Mesendoderm (in vitro differentiated cells): ENCODE results near the gene ITGA2B.

Source experiments
- DNase-seq: peaks from one replicate; pipeline ENCODE4 v3.0.0; 2013
- H2AK5ac ChIP-seq: 2 replicates; pipeline ENCODE4 v1.6.1; 2013; ENCODE audit warnings: low read length, inconsistent platforms
- H2BK120ac ChIP-seq: 2 replicates; pipeline ENCODE4 v1.6.1; 2013; ENCODE audit warnings: low read depth, mild to moderate bottlenecking, low read length, moderate library complexity, mixed read lengths
- H2BK15ac ChIP-seq: replicated peaks from 2 replicates; pipeline ENCODE4 v1.6.1; 2013; ENCODE audit warnings: low read depth, mild to moderate bottlenecking, moderate library complexity
- H2BK5ac ChIP-seq: 2 replicates; pipeline ENCODE4 v1.6.1; 2013; ENCODE audit warnings: low read length, inconsistent platforms
- H3K18ac ChIP-seq: 2 replicates; pipeline ENCODE4 v1.6.1; 2013; ENCODE audit warnings: mild to moderate bottlenecking, low read length, mixed read lengths
- H3K23ac ChIP-seq: one replicate; pipeline ENCODE4 v1.6.1; 2013; ENCODE audit warnings: low read length
- H3K27ac ChIP-seq: 2 replicates; pipeline ENCODE4 v1.5.1; 2013; ENCODE audit warnings: low read depth, mild to moderate bottlenecking, inconsistent platforms, low read length, moderate library complexity
- H3K27me3 ChIP-seq: 2 replicates; pipeline ENCODE4 v1.6.1; 2013; ENCODE audit warnings: low read length, control low read depth, mild to moderate bottlenecking, inconsistent platforms; ENCODE audit not compliant: insufficient read depth, poor library complexity
- H3K36me3 ChIP-seq: 2 replicates; pipeline ENCODE4 v1.6.1; 2013; ENCODE audit warnings: low read length, inconsistent platforms; ENCODE audit not compliant: control insufficient read depth, insufficient read depth
- H3K4ac ChIP-seq: one replicate; pipeline ENCODE4 v1.6.1; 2013; ENCODE audit warnings: low read depth, mild to moderate bottlenecking, low read length, moderate library complexity
- H3K4me1 ChIP-seq: 2 replicates; pipeline ENCODE4 v1.6.1; 2013; ENCODE audit warnings: low read depth, low read length, inconsistent platforms; ENCODE audit not compliant: control insufficient read depth
- H3K4me2 ChIP-seq: 2 replicates; pipeline ENCODE4 v1.6.1; 2013; ENCODE audit warnings: low read length
- H3K4me3 ChIP-seq: 2 replicates; pipeline ENCODE4 v1.5.1; 2013; ENCODE audit warnings: mild to moderate bottlenecking, low read length
- H3K56ac ChIP-seq: one replicate; pipeline ENCODE4 v1.6.1; 2013; ENCODE audit warnings: low read length
- H3K79me1 ChIP-seq: 2 replicates; pipeline ENCODE4 v1.6.1; 2013; ENCODE audit warnings: low read length, inconsistent platforms
- H3K79me2 ChIP-seq: 2 replicates; pipeline ENCODE4 v1.6.1; 2013; ENCODE audit warnings: mild to moderate bottlenecking, low read length; ENCODE audit not compliant: control insufficient read depth, insufficient read depth
- H3K9ac ChIP-seq: 2 replicates; pipeline ENCODE4 v1.6.1; 2013; ENCODE audit warnings: low read length, inconsistent platforms
- H4K5ac ChIP-seq: one replicate; pipeline ENCODE4 v1.6.1; 2013; ENCODE audit warnings: low read length
- H4K8ac ChIP-seq: one replicate; pipeline ENCODE4 v1.6.1; 2013; ENCODE audit warnings: low read depth, mild to moderate bottlenecking, control low read depth, low read length, moderate library complexity
- WGBS: extraction: QIAGEN DNeasy Blood & Tissue Kit; methylation state at CpG from one replicate; pipeline ENCODE4 v1.1.7; 2013; ENCODE audit warnings: low lambda C conversion rate, missing lambda C conversion rate; ENCODE audit not compliant: insufficient coverage; ENCODE audit errors: extremely low coverage; 5-methylcytosine and 5-hydroxymethylcytosine counted together

ITGA2B gene

DNA sequence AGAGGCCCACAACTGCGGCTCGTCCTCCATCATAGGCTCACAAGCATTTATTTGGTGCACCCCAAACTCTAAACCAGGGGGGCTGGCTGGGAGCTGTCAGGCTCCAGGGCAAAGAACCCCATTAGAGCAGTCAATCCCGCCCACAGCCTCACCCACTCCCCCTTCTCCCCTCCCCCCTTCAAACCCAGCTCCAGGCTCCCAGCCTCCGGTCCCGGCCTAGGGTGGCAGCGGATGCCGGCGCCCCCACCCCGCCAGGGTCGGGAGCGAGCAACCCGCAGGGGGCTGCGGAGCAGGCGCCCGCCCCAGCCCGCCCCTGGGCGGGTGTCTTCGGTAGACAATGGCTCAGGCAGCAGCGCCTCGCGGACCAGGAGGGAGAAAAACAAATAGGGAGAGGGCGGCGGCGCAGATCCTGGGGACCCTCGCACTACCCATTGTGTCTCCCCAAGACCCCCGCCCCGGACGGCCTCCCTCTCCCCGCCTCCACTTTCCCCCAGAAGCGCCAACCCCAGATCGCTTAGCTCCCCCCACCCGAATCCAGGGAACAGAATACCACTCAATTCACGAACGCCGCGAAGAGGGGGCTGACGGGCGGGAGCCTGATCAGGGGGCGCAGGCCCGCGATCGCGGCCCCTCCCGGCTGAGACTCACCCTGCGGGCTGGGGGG, 26.4 kb downstream of the ITGA2B start:
- no peaks in the 10 kb centered on the region for H3K79me1 ChIP-seq
- H3K23ac ChIP-seq = no peak overlapping the region
- peak overlapping the region; percentile 84 for H3K4me2 ChIP-seq
- no CpG with 5 or more reads among the region's 45 CpGs for WGBS
- no peak overlapping the region for H2BK5ac ChIP-seq
- H3K4me1 ChIP-seq = peaks cover 5% of the 10 kb centered on the region
- peak overlapping the region; percentile 63 for H2BK120ac ChIP-seq
- H4K5ac ChIP-seq = no peak overlapping the region
- H3K36me3 ChIP-seq = no peaks in the 10 kb centered on the region
- H3K27ac ChIP-seq = no peak overlapping the region
- H3K4me3 ChIP-seq = peak overlapping the region; percentile 78
- no peaks in the 10 kb centered on the region for H3K79me2 ChIP-seq
- peak overlapping the region; percentile 94 for H3K18ac ChIP-seq
- H4K8ac ChIP-seq = no peak overlapping the region
- DNase-seq = no peak
- H3K9ac ChIP-seq = peak overlapping the region; percentile 88
- peak overlapping the region; percentile 81 for H3K4ac ChIP-seq
- peak overlapping the region; percentile 20 for H2BK15ac ChIP-seq
- H3K56ac ChIP-seq = peak overlapping the region; percentile 93
- no peaks in the 10 kb centered on the region for H3K27me3 ChIP-seq
- H2AK5ac ChIP-seq = no peak overlapping the region

DNA sequence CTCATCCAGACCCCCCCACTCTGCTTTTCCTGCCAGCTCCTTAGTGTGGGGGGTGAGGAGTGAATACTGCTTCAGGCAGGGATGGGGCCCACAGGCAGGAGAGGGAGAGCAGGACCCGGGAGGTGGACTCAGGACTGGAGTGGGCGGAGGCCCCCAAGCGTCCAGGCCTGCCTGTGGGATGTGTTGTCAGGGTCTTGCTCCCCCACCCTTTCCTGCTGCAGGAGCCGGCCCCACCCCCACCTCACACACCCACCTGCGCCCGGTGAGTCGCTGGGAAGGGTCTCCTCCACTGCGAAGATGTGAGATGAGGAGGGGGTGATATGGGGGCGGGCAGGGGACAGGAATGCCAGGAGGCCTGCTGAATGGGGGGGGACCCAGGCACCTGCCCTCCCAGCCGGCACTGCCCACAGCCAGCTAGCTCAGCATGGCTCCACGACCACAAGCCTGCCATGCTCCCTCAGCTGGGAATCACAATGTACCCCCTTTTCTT, 26.9 kb downstream of the ITGA2B start:
- H3K36me3 ChIP-seq = no peaks in the 10 kb centered on the region
- H2BK120ac ChIP-seq = no peak overlapping the region
- no peak overlapping the region for H3K4ac ChIP-seq
- H3K4me3 ChIP-seq = peak overlapping the region; percentile 78
- H2BK5ac ChIP-seq = no peak overlapping the region
- H3K79me2 ChIP-seq = no peaks in the 10 kb centered on the region
- no peak overlapping the region for H3K27ac ChIP-seq
- peak overlapping the region; percentile 84 for H3K4me2 ChIP-seq
- WGBS = no CpG with 5 or more reads among the region's 11 CpGs
- H4K5ac ChIP-seq = no peak overlapping the region
- no peaks in the 10 kb centered on the region for H3K27me3 ChIP-seq
- peak overlapping the region; percentile 88 for H3K9ac ChIP-seq
- no peak overlapping the region for H2BK15ac ChIP-seq
- peak overlapping the region; percentile 93 for H3K56ac ChIP-seq
- H3K4me1 ChIP-seq = peaks cover 5% of the 10 kb centered on the region
- H3K23ac ChIP-seq = no peak overlapping the region
- no peak overlapping the region for H2AK5ac ChIP-seq
- H3K79me1 ChIP-seq = no peaks in the 10 kb centered on the region
- no peak for DNase-seq
- H4K8ac ChIP-seq = no peak overlapping the region
- no peak overlapping the region for H3K18ac ChIP-seq

DNA sequence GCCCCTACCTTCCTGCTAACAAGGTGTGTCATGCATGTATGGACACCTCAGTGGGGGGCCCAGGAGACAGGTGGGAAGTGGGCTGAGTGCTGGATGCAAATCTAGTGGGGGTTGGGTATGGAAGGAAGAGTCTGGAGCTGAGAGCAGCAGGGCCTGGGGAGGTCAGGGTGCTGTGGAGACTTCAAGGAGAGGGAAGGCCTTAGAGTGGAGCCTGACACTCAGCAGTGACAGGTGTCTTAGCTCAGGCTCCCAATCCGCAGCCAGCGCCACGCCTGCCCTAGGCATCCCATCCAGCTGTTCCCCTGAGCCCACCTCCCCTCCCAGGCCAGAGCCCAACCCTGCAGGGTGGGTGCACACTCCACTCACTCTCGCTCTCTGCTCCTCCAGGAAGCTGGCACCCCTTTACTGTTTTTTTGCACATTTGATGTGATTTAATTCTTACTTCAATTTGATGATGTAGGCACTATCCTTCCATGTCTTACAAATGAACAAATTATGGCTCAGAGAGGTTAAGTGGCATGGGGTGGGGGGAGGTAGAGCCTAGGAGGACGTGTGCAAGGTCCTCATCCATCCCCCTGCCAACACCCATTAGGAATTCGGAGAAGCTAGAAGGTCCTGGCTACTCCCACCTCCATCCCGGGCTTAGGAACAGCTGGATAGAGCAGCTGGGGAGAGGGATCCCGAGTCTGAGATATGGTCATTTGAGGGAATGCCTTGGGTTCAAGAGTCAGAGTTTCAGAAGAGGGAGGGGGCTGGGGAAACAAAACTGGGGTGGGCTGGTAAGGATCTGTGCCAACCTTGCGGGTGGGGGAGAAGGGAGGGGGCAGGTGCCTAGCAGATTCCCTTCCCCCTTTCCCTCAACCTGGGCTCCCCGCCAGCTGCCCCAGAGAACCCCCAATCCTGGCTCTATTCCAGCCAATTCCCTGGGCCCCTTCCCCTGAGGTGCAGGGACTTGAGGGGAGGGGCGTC, 27.9 kb downstream of the ITGA2B start:
- no peak overlapping the region for H3K4ac ChIP-seq
- no peaks in the 10 kb centered on the region for H3K79me2 ChIP-seq
- H3K4me1 ChIP-seq = peaks cover 5% of the 10 kb centered on the region
- H2AK5ac ChIP-seq = no peak overlapping the region
- peak overlapping the region; percentile 5 for H3K9ac ChIP-seq
- no peak overlapping the region for H3K4me3 ChIP-seq
- H3K36me3 ChIP-seq = no peaks in the 10 kb centered on the region
- no peak overlapping the region for H2BK5ac ChIP-seq
- no peak overlapping the region for H3K56ac ChIP-seq
- no peak overlapping the region for H3K23ac ChIP-seq
- no peaks in the 10 kb centered on the region for H3K79me1 ChIP-seq
- no CpG with 5 or more reads among the region's 11 CpGs for WGBS
- no peak overlapping the region for H3K4me2 ChIP-seq
- no peaks in the 10 kb centered on the region for H3K27me3 ChIP-seq
- DNase-seq = no peak
- no peak overlapping the region for H4K5ac ChIP-seq
- H4K8ac ChIP-seq = no peak overlapping the region
- H3K18ac ChIP-seq = no peak overlapping the region
- no peak overlapping the region for H2BK15ac ChIP-seq
- no peak overlapping the region for H3K27ac ChIP-seq
- no peak overlapping the region for H2BK120ac ChIP-seq

DNA sequence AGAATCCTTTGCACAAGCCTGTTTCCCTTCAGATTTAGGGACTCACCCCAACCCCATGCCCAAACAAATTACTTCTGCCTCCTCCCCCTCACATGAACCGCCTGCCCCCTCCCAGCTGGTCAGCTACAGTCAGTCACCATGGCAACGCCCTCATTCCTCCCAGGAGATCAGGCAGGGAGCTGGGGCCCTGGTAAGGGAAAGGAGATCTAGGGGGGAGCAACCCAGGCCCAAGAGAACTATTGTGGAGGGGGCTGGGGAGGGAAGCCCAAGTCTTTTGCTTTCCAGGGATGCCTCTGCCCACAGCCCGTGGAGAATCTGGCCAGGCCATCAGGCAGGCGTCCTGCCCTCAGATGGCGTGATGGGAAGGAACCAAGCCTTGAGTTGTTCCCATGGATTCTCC, 28.6 kb downstream of the ITGA2B start:
- peaks cover 5% of the 10 kb centered on the region for H3K4me1 ChIP-seq
- no peak overlapping the region for H4K8ac ChIP-seq
- WGBS = no CpG with 5 or more reads among the region's 5 CpGs
- H2AK5ac ChIP-seq = no peak overlapping the region
- H3K4ac ChIP-seq = no peak overlapping the region
- no peaks in the 10 kb centered on the region for H3K79me1 ChIP-seq
- H3K79me2 ChIP-seq = no peaks in the 10 kb centered on the region
- no peaks in the 10 kb centered on the region for H3K36me3 ChIP-seq
- H2BK5ac ChIP-seq = no peak overlapping the region
- H3K9ac ChIP-seq = no peak overlapping the region
- no peak overlapping the region for H3K4me2 ChIP-seq
- no peak overlapping the region for H3K27ac ChIP-seq
- no peak overlapping the region for H3K56ac ChIP-seq
- H3K18ac ChIP-seq = no peak overlapping the region
- no peak overlapping the region for H3K4me3 ChIP-seq
- no peak overlapping the region for H2BK15ac ChIP-seq
- peak; percentile 56 for DNase-seq
- no peaks in the 10 kb centered on the region for H3K27me3 ChIP-seq
- H2BK120ac ChIP-seq = no peak overlapping the region
- no peak overlapping the region for H3K23ac ChIP-seq
- no peak overlapping the region for H4K5ac ChIP-seq

DNA sequence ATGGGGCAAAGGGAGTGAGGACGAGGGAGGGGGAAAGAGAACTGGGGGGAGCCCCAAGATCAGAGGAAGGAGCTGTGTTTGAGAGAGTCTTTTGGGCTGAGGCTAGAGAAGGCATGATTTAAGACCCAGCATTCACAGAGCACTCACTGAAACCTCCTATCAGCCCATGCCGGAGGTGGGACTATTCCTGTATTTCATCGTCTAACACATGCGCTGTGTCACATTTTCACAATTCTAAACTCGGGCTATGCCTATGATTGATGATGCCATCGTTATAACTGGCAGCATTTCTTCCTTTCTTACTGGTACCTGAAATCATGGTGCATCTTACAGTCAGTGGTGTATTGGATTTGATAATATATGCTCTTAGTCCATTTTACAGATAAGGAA, 29.3 kb downstream of the ITGA2B start:
- H3K4me2 ChIP-seq = no peak overlapping the region
- H3K4me1 ChIP-seq = peaks cover 5% of the 10 kb centered on the region
- no peak overlapping the region for H3K27ac ChIP-seq
- no peak overlapping the region for H4K8ac ChIP-seq
- no peaks in the 10 kb centered on the region for H3K79me2 ChIP-seq
- no peak overlapping the region for H3K4me3 ChIP-seq
- no peak overlapping the region for H3K9ac ChIP-seq
- no peak overlapping the region for H2BK120ac ChIP-seq
- H3K27me3 ChIP-seq = no peaks in the 10 kb centered on the region
- no peak overlapping the region for H3K18ac ChIP-seq
- H3K36me3 ChIP-seq = no peaks in the 10 kb centered on the region
- no peak overlapping the region for H2AK5ac ChIP-seq
- no peak overlapping the region for H2BK15ac ChIP-seq
- no peak overlapping the region for H2BK5ac ChIP-seq
- H3K79me1 ChIP-seq = no peaks in the 10 kb centered on the region
- no peak overlapping the region for H3K23ac ChIP-seq
- no peak overlapping the region for H4K5ac ChIP-seq
- no peak overlapping the region for H3K56ac ChIP-seq
- no CpG with 5 or more reads among the region's 6 CpGs for WGBS
- no peak for DNase-seq
- no peak overlapping the region for H3K4ac ChIP-seq
